Right renal cortex interstitium (tissue), 3 donors: ENCODE data around the gene FHOD3. TPM values are rescaled to one million over a fixed set of nuclear protein-coding genes. Genes with fewer than 3 reads are reported as not detected.
"Not testable (repeated sequence)": the region's sequence is repeated elsewhere in the genome, so short reads cannot be mapped to it uniquely, and the experiment has no call there.

Experiments used
- DNase-seq, 3 donors: peaks; one replicate each; pipeline ENCODE4 v3.0.0-alpha.2; 2013; ENCODE audit warnings: low read depth in 3 of 3, low spot score in 2 of 3
- polyA plus RNA-seq, 3 donors: library from polyadenylated mRNA; unstranded; fragments of 120-200 nt; gene quantifications; one replicate each; pipeline ENCODE4 v1.2.1, GENCODE V29; 2013; ENCODE audit not compliant: insufficient read length in 3 of 3

Gene FHOD3
- polyA plus RNA-seq, 3 donors = 39.8 to 45.6 (median 40.1) TPM

DNA sequence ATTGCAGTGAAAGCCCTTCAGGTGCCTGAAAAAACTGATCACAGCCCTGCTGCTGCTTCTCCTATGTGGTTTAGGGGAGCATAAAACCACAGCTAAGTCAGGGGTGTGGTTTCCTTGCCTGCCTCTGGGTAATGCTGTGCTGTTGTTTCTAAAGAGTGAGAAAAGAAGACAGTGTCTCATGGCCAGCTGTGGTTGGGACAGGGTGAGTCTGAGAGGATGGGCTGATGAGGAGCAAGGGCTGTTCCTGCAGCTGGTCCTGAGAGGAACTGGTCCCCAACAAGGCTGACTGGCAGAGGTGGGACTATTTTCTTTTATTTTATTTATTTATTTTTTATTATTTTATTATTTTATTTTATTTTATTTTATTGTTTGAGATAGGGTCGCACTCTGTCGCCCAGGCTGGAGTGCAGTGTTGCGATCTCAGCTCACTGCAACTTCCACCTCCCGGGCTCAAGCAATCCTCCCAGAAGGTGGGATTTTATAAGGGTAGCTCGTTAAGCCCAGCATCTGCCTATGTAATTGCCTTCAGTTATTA lies 236.7 kb downstream of the FHOD3 start:
- no peak for DNase-seq

DNA sequence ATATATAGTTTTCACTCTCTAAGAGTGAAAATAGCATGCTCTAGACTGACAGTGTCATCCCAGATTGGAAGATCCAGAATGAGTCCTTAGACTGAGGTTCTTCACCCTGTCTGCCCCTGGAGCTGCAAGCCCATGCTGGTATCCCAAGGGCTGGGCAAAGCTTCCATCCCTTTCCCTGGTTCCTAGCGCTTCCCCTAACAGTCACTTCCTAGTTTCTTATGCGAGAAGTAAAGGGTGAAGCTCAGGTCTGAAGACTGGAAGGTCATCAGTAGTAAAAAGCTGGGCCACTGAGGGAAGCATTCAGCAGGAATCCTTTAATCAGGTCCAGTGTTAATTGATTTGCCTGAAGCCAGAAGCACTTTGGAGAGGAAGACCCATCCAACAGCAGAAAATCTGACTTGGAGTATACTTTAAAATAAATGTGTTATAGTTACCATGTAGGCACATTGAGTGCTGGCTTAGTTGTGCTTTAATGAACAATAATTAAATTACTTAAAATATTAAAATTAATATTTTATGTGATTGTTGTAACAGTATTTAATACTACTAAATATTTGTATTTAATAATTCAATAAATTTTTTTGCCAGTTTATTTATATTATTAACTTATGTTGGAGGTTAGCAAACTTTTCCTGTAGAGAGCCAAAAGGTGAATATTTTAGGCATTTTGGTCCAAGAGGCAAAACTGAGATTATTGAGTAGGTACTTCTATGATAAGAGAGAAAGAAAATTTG lies 237.9 kb downstream of the FHOD3 start:
- DNase-seq = no peak

DNA sequence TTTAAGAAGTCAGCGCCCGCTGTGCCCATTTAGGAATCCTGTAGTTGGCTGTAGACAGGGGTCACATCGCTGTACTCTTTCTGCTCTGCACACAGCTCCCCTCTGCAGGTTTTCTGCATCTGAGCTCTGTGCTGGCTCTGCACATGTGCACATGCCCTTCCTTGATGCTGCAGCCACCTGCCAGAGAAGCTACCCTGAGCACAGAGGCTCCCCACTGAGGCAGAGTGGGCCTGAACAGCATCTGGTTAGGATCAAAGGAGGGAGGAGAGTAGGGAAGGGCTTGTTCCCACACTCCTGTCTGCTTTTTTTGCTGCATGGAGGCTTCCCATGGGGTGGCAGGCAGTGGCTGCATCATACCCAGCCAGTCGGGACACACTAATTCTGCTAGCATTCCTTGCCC lies 238.9 kb downstream of the FHOD3 start:
- no peak for DNase-seq

DNA sequence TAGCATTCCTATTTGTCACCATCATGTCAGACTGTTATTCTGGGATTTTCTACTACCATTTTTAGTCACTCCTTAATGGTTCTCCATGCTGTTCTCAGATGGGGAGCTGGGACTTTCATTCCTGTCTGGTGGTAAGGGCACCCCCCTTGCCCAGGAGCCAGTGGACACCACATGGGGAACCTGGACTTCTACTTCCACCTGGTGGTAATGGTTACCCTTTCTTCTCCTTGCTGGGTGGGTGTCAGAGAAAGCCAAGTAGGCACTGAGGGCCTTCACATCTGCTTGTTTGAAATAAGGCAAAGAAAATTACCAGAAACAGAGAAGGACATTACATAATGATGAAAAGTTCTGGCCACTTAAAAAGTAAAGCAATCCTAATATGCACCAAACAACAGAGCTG lies 239.8 kb downstream of the FHOD3 start:
- DNase-seq = no peak

DNA sequence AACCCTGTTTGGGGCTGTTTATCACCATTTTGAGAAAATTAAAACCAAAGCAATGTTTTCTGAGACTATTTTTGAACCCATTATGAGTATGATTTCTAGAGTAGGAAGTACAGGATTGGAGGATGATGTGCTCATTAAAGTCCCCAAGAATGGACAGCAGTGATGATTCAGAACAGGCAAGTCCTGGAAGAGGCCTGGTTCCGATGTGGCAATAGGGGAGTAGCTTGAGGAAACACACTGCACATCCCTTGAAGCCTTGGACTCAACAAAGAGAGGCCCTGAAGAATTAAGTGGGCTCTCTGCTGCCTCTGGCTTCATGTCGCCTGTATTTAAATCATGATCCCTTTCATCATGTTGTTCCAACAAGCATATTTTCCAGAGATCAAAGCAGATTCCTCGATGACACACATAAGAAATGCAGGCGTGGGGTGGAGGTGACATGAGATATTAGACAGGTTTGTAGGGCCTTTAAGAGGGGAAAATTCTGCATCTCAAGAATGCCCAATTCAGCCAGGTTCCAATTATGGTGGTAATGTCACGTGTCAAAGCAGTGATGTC lies 242.2 kb downstream of the FHOD3 start:
- DNase-seq = no peak

DNA sequence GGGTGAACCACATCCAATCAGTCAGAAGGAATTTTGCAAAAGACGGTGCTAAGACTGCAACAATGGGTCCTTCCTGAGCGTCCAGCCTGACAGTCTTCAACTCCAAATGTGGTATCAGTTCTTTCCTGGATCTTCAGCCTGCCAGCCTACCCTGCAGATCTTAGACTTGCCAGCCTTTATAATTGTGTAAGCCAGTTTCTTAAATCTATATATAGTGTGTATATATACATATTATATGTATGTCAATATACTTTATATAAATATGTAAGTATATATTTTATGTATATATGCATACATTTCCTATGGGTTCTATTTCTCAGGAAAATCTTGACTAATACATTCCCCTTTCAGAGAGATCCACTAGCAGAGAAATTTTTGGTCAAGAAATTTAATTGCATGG lies 245.5 kb downstream of the FHOD3 start:
- DNase-seq = no peak

DNA sequence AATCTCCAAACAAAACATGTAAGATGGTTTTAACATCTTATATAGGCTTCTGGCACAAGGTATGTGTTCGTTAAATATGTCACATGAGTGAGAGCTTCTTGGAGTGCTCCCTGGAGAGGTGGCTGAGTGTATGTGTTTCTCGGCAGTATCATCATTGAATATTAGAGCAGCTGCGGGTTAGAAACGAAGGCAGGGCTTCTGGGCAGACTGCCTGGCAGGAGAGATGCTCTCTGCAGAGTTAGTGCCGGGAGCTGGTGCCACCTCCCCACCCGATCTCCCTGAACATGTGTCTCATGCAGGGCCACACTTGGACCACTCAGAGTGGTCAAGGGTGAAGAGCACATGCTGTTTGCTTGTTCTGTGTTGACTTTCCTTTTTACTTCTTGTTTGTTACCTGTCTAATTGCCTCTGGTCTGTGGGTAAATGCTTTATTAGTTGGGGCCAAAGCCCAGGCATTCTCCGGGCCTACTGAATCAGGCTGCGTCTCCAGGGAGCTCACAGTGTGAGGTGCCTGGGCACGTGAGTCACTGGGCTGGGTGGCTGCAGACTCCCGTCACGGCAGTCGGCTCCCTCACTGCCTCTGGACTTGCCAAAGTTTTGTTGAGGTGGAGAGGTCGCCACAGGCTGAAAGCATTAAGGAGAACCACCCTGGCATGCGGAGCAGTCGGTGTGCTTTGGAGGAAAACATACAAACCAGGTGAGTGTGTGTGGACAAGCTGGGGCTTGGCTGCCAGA lies 246.6 kb downstream of the FHOD3 start:
- no peak for DNase-seq

DNA sequence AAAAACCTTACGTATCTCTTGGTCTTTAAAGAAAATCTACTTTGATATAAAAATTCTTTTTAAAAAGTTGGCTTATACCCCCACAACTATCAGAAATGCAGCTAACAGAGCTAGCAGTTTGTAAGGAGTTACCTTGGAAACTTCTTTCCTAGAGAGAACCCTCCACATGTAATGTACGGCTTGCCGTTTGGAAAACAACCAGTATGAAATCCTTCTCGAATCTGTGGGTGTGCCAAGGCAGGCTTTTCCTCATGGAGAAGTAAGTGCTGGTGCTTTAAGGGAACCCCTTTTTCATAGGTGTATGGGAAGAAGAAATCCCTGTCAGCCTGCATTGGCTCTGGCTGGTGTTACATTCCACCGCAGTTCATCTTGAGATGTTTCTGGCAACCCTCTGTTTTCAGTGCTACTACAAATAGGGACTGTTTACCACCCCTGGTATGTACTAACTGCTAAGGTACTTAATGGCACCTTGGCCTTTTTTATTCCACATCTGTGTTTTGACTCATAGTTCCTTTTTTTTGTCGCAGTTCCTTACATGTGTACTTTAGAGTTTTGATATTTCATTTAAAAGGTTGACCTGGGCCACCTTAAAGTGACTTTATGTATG lies 248.4 kb downstream of the FHOD3 start:
- DNase-seq = no peak

DNA sequence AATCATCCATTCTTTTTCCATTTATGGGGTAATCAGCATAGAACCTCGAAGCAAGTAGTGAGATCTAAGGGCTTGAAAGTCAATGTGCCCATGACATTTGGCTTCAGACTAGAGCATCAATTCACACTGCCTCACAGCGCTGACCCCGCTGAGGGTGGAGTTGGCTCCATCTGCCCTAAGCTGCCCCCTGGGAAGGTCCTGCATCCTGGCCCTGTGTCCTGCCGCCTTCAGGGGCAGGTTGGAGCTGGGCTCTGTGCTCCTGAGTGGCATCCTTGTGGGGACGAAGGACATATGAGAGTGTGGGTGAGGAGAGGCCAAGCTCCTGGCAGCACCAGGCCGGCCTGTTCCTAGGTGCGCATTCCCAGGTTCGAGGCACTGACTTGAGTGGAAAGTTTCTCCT lies 249.4 kb downstream of the FHOD3 start:
- no peak for DNase-seq

DNA sequence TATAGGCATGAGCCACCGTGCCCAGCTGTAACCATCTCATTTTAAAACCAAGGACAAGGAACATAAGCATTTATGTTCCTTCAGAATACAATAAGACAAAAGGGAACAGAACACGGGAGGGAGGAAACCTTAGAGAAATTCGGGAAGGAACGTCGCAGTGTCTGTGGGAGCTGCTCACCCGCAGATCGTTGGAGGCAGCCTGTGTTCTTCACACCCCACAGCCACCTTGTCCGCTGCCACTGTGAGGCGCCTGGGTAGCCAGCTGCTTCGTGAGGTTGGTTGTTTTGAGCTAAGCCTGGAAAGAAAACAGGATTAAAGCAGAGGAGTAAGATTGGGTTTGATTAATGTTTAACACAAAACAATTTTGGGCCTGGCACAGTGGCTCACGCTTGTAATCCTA lies 250.0 kb downstream of the FHOD3 start:
- DNase-seq = no peak

DNA sequence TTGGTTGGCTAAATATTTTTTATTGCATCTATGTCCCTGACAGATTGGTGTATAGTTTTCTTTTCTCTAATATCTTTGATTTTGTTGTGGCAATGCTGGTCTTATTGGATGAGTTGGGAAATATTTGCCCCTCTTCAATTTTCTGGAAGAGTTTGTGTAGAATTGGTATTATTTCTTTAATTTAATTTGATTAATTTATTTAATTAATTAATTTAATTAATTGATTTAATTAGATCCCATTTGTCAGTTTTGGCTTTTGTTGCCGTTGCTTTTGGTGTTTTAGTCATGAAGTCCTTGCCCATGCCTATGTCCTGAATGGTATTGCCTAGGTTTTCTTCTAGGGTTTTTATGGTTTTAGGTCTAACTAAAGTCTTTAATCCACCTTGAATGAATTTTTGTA lies 253.8 kb downstream of the FHOD3 start:
- DNase-seq = not testable (repeated sequence)

DNA sequence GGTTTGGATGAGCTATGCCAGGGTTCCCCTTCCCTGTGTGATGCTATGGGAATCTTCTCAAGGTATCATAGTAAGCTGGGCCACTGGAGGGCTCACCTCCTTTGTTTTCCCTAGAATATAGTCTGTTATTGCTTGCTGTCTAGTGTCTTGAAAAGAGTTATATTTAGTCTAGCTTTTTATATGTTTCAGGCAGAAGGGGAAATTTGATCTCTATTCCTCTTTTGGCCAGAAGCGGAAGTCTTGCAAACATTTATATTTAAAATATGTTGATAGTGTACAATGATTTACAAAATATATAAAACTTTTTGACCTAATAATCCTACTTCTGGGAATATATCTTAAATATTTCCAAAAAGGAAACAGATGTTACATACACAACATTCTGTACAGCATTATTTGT lies 260.7 kb downstream of the FHOD3 start:
- no peak for DNase-seq

DNA sequence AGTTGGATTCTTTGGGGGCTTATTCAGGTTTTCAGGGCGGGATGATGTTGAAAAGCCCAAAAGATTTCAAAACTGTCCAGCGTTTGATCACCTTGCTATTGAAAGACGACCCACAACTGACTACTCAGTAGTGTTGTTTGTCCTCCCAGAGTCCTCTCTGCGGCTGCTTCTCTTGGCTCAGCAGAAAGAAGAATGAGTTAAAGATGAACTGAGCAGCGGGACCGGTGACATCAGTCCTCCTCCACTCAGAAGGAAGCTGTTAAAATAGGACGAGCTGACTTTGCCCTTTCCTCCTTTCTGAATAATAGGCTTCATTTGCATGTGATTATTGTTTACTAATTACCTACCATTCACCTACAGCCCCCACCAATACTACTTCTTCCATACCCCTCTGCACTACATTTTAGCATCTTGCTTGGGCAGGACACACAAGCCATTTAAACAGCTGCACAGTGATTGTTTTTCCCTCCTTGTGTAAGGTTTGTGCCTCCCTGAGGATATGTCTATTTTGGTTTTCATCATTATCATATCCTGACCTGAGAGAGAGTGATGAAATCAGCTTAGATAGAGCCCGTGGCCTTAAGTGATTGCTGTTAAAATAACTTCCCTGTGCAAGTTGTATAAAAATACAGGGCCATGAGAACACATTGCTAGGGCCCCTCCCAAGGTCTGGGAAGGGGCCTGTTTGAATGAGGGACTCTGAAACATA lies 261.8 kb downstream of the FHOD3 start:
- DNase-seq = no peak

DNA sequence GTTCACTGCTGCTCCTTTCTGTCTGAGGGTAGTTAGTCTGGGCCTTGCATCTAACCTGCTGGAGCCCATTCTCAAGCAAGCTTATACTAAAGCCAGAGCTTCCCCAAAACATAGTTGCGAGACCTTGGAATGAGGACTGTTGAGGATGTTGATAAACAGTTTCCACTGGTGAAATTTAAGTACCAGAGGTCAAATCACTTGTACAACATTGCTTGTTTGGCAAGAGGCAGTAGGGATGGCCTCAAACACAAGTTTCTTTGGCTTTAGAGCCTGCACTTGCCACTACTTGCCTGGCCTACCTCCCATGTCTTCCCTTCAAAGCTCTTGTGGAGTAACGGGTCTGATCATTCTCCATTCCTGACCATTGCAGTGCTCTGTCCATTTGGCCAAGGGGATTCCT lies 262.7 kb downstream of the FHOD3 start:
- DNase-seq = no peak

DNA sequence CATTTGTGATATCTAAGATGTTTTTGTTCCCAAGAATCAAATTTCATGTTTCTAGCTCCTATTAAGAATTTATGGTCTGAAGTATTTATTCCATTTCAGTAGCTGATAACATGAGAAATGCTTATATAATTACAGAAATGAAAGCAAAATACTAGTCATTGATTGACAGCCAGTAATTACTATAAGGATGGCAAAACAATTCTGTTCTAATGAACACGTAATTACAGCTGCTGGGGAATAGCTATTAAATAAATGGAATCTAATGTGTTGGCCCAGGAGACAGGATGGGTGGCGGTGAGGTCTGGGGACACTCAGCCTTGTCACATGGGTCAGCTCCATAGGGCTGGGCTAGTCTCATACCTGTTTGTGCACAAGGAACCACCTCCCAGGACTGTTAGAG lies 263.5 kb downstream of the FHOD3 start:
- no peak for DNase-seq

DNA sequence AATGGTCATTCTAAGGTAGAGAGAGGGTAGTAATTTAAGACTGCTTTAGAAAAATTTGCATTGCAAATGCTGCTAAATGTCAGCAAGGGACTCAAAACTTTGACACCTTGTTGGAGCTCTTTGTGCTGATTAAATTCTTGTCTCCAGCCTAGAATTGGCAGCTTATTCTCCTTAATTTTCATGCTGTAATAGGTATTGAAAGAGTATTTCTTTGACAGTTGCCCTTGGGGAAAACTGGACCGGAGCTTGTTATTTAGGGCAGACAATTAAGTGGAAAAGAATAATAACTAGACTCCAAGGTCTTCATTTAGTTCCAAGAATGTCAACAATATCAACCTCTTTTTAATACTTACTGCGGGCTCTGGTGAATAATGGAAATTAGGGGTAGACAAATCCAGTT lies 267.3 kb downstream of the FHOD3 start:
- no peak for DNase-seq

DNA sequence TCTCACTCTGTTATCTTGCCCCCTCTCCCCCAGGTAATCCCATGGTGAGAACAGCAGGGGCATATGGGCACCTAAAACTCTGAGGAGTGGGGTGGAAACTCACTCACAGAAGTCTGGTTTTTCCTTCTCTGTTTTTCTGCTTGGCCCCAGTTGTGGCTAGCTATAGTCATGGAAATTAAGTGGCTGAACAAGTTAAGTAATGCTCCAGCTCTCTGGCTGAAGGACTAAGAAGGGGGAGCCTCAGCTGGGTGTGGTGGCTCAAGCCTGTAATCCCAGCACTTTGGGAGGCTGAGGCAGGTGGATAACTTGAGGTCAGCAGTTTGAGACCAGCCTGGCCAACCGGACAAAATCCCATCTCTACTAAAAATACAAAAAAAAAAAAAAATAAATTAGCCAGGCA lies 270.3 kb downstream of the FHOD3 start:
- no peak for DNase-seq

DNA sequence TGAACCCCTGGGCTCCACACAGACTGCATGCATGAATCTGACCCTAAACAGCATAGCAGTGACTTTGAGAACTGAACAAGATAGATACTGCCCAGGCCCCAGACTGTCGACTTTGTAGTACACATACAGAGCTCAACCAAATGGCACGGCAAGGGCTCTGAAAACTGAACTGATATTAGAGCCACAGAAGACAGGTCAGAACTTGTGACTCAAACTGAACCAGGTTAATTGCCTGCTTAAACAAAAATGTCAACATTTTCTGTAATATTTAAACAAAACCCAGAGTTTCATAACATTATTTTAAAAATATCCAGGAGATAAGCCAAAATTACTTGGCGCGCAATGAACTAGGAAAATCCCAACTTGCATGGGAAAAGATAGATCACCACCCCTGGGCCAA lies 271.0 kb downstream of the FHOD3 start:
- no peak for DNase-seq

DNA sequence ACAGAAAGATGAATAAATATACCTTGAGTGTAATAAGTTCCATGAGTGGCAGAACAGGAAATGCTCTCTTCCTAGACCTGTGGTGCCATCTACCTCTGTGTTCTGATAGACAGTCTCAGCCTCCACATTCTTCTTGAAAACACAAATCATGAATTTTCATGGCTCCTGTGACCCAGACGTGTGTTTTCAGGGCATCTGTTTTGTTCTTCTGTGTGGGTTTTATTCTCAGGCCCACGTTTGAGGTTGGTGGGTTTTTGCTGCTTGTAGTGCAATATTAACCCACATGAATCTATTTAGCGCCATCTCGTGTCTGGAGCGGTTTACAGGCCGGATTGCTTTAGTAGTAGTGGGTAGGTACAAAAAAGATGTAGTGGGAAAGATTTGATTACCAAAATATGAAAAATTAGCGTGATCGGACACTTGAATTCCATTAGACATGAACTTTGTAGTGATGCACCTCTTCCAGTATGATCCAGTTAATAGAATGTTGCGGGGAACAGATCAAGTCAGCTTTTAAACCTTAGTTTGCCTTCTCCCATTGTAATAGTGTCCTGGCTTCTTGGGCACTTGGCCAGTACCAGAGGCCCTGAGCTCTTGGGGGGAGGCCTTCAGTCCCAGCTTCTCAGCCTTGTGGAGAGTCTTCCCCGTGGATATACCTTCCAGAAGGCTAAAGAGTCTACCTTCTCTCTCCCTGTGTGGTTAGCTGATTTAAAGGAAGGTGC lies 274.8 kb downstream of the FHOD3 start:
- DNase-seq = peak in 2 of 3 donors; percentile 45 to 55

DNA sequence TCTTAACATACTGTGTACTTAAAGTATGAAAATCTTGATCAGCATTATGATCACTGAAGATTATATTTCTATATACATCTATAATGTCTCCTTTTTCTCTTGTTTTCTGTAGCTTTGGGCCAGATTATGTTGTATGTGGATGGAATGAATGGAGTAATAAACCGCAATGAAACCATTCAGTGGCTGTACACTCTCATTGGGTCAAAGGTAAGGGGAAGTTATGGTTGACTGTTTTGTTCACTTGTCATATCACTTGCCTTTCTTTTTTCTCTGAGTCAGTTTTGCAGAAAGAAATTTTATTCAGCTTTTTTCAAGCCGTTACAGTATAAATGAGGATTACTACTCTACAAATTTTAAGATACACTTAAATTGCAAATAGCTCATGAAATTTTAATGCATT lies 278.8 kb downstream of the FHOD3 start:
- DNase-seq = no peak
